ENCODE measurements around the gene ZBTB20.

Gene ZBTB20

GRCh38 chr3:114672692-114673447, 474.2 kb downstream of the ZBTB20 start:
- DNase-seq (ENCODE audit: low spot score): no peak

- DNase-seq (ENCODE audit: low spot score): no peak
These were observed 475.2 kb downstream of the ZBTB20 start for GRCh38 chr3:114671741-114672510.

GRCh38 chr3:114669614-114670013, 477.5 kb downstream of the ZBTB20 start:
- no peak for DNase-seq (ENCODE audit: low spot score)

GRCh38 chr3:114668099-114668498, 479.0 kb downstream of the ZBTB20 start:
- DNase-seq (ENCODE audit: low spot score): no peak

GRCh38 chr3:114666623-114667022, 480.5 kb downstream of the ZBTB20 start:
- no peak for DNase-seq (ENCODE audit: low spot score)

- DNase-seq (ENCODE audit: low spot score): no peak
These were observed 483.1 kb downstream of the ZBTB20 start for GRCh38 chr3:114664006-114664405.

- DNase-seq (ENCODE audit: low spot score): no peak
These were observed 486.3 kb downstream of the ZBTB20 start for GRCh38 chr3:114660808-114661207.

- DNase-seq (ENCODE audit: low spot score): no peak
These were observed 487.0 kb downstream of the ZBTB20 start for GRCh38 chr3:114660124-114660523.

- DNase-seq (ENCODE audit: low spot score): no peak
These were observed 487.7 kb downstream of the ZBTB20 start for GRCh38 chr3:114659109-114660061.

GRCh38 chr3:114651555-114651954, 495.5 kb downstream of the ZBTB20 start:
- DNase-seq (ENCODE audit: low spot score): no peak

GRCh38 chr3:114650808-114651207, 496.3 kb downstream of the ZBTB20 start:
- DNase-seq (ENCODE audit: low spot score): no peak

- DNase-seq (ENCODE audit: low spot score): no peak
These were observed 497.8 kb downstream of the ZBTB20 start for GRCh38 chr3:114649331-114649730.

- DNase-seq (ENCODE audit: low spot score): no peak
These were observed 500.6 kb downstream of the ZBTB20 start for GRCh38 chr3:114646526-114646925.

GRCh38 chr3:114645392-114645791, 501.7 kb downstream of the ZBTB20 start:
- no peak for DNase-seq (ENCODE audit: low spot score)

- no peak for DNase-seq (ENCODE audit: low spot score)
These were observed 502.7 kb downstream of the ZBTB20 start for GRCh38 chr3:114644367-114644766.

- DNase-seq (ENCODE audit: low spot score): no peak
These were observed 503.9 kb downstream of the ZBTB20 start for GRCh38 chr3:114642951-114643741.

GRCh38 chr3:114640126-114640525, 507.0 kb downstream of the ZBTB20 start:
- no peak for DNase-seq (ENCODE audit: low spot score)

GRCh38 chr3:114639171-114639570, 507.9 kb downstream of the ZBTB20 start:
- no peak for DNase-seq (ENCODE audit: low spot score)

- no peak for DNase-seq (ENCODE audit: low spot score)
These were observed 511.2 kb downstream of the ZBTB20 start for GRCh38 chr3:114635878-114636277.

GRCh38 chr3:114634635-114635034, 512.5 kb downstream of the ZBTB20 start:
- no peak for DNase-seq (ENCODE audit: low spot score)

GRCh38 chr3:114632757-114633424, 514.2 kb downstream of the ZBTB20 start:
- no peak for DNase-seq (ENCODE audit: low spot score)

All from CD4-positive, alpha-beta T cell treated with Interleukin-2 at 100 ng/mL for 4 hours (primary cell).